Loucy (cell line): ENCODE measurements around the gene SMAD7.

Experiments
- H2AFZ ChIP-seq: fragments of 200-600 bp; sonication (generic); 2 replicates; pipeline ENCODE4 v1.6.0; 2016; ENCODE audit warnings: antibody characterized with exemption, mild to moderate bottlenecking, low read length, moderate library complexity
- H3F3A ChIP-seq: fragments of 200-600 bp; 2 replicates; pipeline ENCODE4 v1.6.0; 2016; ENCODE audit warnings: antibody characterized with exemption, low read depth, mild to moderate bottlenecking
- H3K27me3 ChIP-seq: fragments of 200-600 bp; sonication (generic); 2 replicates; pipeline ENCODE4 v1.6.1; 2014; ENCODE audit warnings: low read length, mild to moderate bottlenecking; ENCODE audit not compliant: insufficient read depth, poor library complexity, severe bottlenecking
- H3K36me3 ChIP-seq: fragments of 200-600 bp; sonication (generic); 2 replicates; pipeline ENCODE4 v1.6.1; 2016; ENCODE audit warnings: low read length; ENCODE audit not compliant: insufficient read depth
- H3K4me1 ChIP-seq: fragments of 200-600 bp; sonication (generic); 2 replicates; pipeline ENCODE4 v1.5.1; 2014; ENCODE audit warnings: low read length, mild to moderate bottlenecking; ENCODE audit not compliant: insufficient read depth, poor library complexity, severe bottlenecking
- H3K4me2 ChIP-seq: fragments of 200-600 bp; sonication (generic); 2 replicates; pipeline ENCODE4 v1.6.0; 2014; ENCODE audit warnings: antibody characterized with exemption, low read length, low read depth, mild to moderate bottlenecking; ENCODE audit not compliant: poor library complexity, severe bottlenecking
- H3K4me3 ChIP-seq: fragments of 200-600 bp; sonication (generic); 2 replicates; pipeline ENCODE4 v1.5.1; 2014; ENCODE audit warnings: low read length, mild to moderate bottlenecking, mixed read lengths; ENCODE audit not compliant: poor library complexity, severe bottlenecking
- H3K79me2 ChIP-seq: fragments of 200-600 bp; sonication (generic); 2 replicates; pipeline ENCODE4 v1.6.1; 2014; ENCODE audit warnings: low read length; ENCODE audit not compliant: insufficient read depth
- H3K9ac ChIP-seq: fragments of 200-600 bp; sonication (generic); 2 replicates; pipeline ENCODE4 v1.6.0; 2014; ENCODE audit warnings: mild to moderate bottlenecking, low read depth, low read length, moderate library complexity; ENCODE audit not compliant: poor library complexity, severe bottlenecking
- H3K9me2 ChIP-seq: fragments of 200-600 bp; sonication (generic); replicated peaks from 2 replicates; pipeline ENCODE4 v1.6.1; 2016; ENCODE audit warnings: low read depth, low read length, mixed read lengths
- H3K9me3 ChIP-seq: fragments of 200-600 bp; sonication (generic); 2 replicates; pipeline ENCODE4 v1.6.1; 2014; ENCODE audit warnings: mild to moderate bottlenecking, antibody characterized with exemption, low read length, low read depth; ENCODE audit not compliant: insufficient read depth
- H4K20me1 ChIP-seq: fragments of 200-600 bp; sonication (generic); 2 replicates; pipeline ENCODE4 v1.6.0; 2014; ENCODE audit warnings: antibody characterized with exemption, low read length, mild to moderate bottlenecking; ENCODE audit not compliant: insufficient read depth, poor library complexity, severe bottlenecking
- CTCF ChIP-seq: fragments of 200-600 bp; sonication (generic); conservative IDR thresholded peaks from 2 replicates; pipeline ENCODE4 v1.5.1; 2014; ENCODE audit warnings: mild to moderate bottlenecking, antibody characterized with exemption, low read length
- EZH2phosphoT487 ChIP-seq: fragments of 200-600 bp; IDR thresholded peaks from 2 replicates; pipeline ENCODE4 v1.6.1; 2018; ENCODE audit warnings: antibody characterized with exemption, mild to moderate bottlenecking, moderate library complexity, borderline replicate concordance

The SMAD7 gene

GRCh38 chr18:48985161-48985560, 34.4 kb upstream of the SMAD7 start:
- Histone ChIP-seq H3K4me2 (no peak overlapping the region), H3K4me3 (no peak overlapping the region), H3K27me3 (no peaks in the 10 kb centered on the region), H3K79me2 (no peaks in the 10 kb centered on the region), H3K9me2 (no peaks in the 10 kb centered on the region), H3K36me3 (no peaks in the 10 kb centered on the region), H4K20me1 (no peaks in the 10 kb centered on the region), H3K9ac (no peak overlapping the region), H3K9me3 (no peaks in the 10 kb centered on the region), H3K4me1 (peaks cover 52% of the 10 kb centered on the region), H2AFZ (no peak overlapping the region), H3F3A (no peaks in the 10 kb centered on the region)
- no peak for TF ChIP-seq EZH2phosphoT487
- TF ChIP-seq CTCF, result no peak

- no peaks in the 10 kb centered on the region for H3K36me3 ChIP-seq
- H3F3A ChIP-seq, result no peaks in the 10 kb centered on the region
- H3K4me1 ChIP-seq, result peaks cover 59% of the 10 kb centered on the region
- H4K20me1 ChIP-seq, result no peaks in the 10 kb centered on the region
- no peaks in the 10 kb centered on the region for H3K79me2 ChIP-seq
- H3K4me2 ChIP-seq, result peak overlapping the region; percentile 8
- no peak overlapping the region for H3K4me3 ChIP-seq
- TF ChIP-seq CTCF (no peak), EZH2phosphoT487 (no peak)
- H2AFZ ChIP-seq, result no peak overlapping the region
- peak overlapping the region; percentile 52 for H3K9ac ChIP-seq
- H3K9me2 ChIP-seq, result no peaks in the 10 kb centered on the region
- H3K27me3 ChIP-seq, result no peaks in the 10 kb centered on the region
- H3K9me3 ChIP-seq, result no peaks in the 10 kb centered on the region
These were observed 33.1 kb upstream of the SMAD7 start for GRCh38 chr18:48983793-48984437.

GRCh38 chr18:48982266-48982665, 31.5 kb upstream of the SMAD7 start:
- Histone ChIP-seq H4K20me1 (no peaks in the 10 kb centered on the region), H3K4me2 (peak overlapping the region; percentile 50), H3K9me3 (no peaks in the 10 kb centered on the region), H3K9me2 (no peaks in the 10 kb centered on the region), H2AFZ (no peak overlapping the region), H3F3A (no peaks in the 10 kb centered on the region), H3K27me3 (no peaks in the 10 kb centered on the region), H3K4me3 (peak overlapping the region; percentile 54), H3K4me1 (peaks cover 57% of the 10 kb centered on the region), H3K79me2 (no peaks in the 10 kb centered on the region), H3K9ac (peak overlapping the region; percentile 52), H3K36me3 (no peaks in the 10 kb centered on the region)
- TF ChIP-seq EZH2phosphoT487 (no peak), CTCF (no peak)
